Endothelial cell of umbilical vein (primary cell): ENCODE measurements around the gene PTGER4. TPM values are rescaled to one million over a fixed set of nuclear protein-coding genes. Genes with fewer than 3 reads are reported as not detected.

Experiments used
- BruUV-seq: library from RNA; stranded (reverse); fragments of 400-500 nt; replicated peaks from 2 replicates; lab custom pipeline; 2021; lab: Mats Ljungman, UMichigan
- CTCF ChIA-PET: fragments of 300-600, 350-600 bp; sonication (Branson Sonifier 250); formaldehyde crosslinking; loops from one replicate; lab custom pipeline; 2021; ENCODE audit warnings: antibody characterized with exemption, inconsistent platforms; lab: Charles Lee
- POLR2A ChIA-PET: fragments of 300-600, 350-600 bp; sonication (Branson Sonifier 250); formaldehyde crosslinking; loops from one replicate; lab custom pipeline; 2021; ENCODE audit warnings: antibody characterized with exemption, inconsistent platforms; lab: Charles Lee
- DNase-seq: peaks from one replicate; pipeline ENCODE4 v3.0.0-alpha.2; 2011; ENCODE audit warnings: low read depth, low spot score
- FAIRE-seq: peaks from 2 replicates; lab custom pipeline; 2011; peaks lifted over from hg19 to GRCh38; lab: Jason Lieb, UNC
- H2AFZ ChIP-seq: 2 replicates; pipeline ENCODE4 v1.6.0; 2012; ENCODE audit warnings: low read depth, low read length, control low read depth, inconsistent platforms
- H3K27ac ChIP-seq: 2 replicates; pipeline ENCODE4 v1.5.1; 2011; ENCODE audit warnings: low read depth, mild to moderate bottlenecking, control low read depth, low read length, moderate library complexity; ENCODE audit not compliant: insufficient read depth
- H3K27me3 ChIP-seq, 2 experiments: 2 replicates each; pipeline versions ENCODE4 v1.6.0 to v1.6.1; 2011; ENCODE audit warnings: low read length in 2 of 2, mixed read lengths in 1 of 2; ENCODE audit not compliant: control insufficient read depth in 2 of 2, insufficient read depth in 2 of 2
- H3K36me3 ChIP-seq, 2 experiments: 2 replicates in 1 of 2; 3 replicates in 1 of 2; pipeline ENCODE4 v1.5.1; 2011; ENCODE audit warnings: low read length in 2 of 2, mild to moderate bottlenecking in 1 of 2, moderate library complexity in 1 of 2; ENCODE audit not compliant: control insufficient read depth in 2 of 2, insufficient read depth in 2 of 2; ENCODE audit errors: extremely low read depth in 1 of 2
- H3K4me1 ChIP-seq: 3 replicates; pipeline ENCODE4 v1.5.1; 2011; ENCODE audit warnings: mild to moderate bottlenecking, low read length; ENCODE audit not compliant: control insufficient read depth, insufficient read depth; ENCODE audit errors: extremely low read depth
- H3K4me2 ChIP-seq: 2 replicates; pipeline ENCODE4 v1.6.1; 2011; ENCODE audit warnings: low read length, control low read depth, mixed read lengths; ENCODE audit not compliant: insufficient read depth
- H3K4me3 ChIP-seq, 3 experiments: fragments of 200-600 bp in 1 of 3; sonication (generic), shearing (Covaris generic) in 1 of 3; replicated peaks in 1 of 3; 2 replicates each; pipeline ENCODE4 v1.5.1; 2011 to 2016; ENCODE audit warnings: control low read depth in 3 of 3, low read length in 3 of 3, mild to moderate bottlenecking in 2 of 3, inconsistent platforms in 1 of 3, low read depth in 1 of 3, moderate library complexity in 1 of 3; ENCODE audit not compliant: insufficient read depth in 1 of 3
- H3K79me2 ChIP-seq: 2 replicates; pipeline ENCODE4 v1.6.0; 2012; ENCODE audit warnings: low read length, inconsistent platforms; ENCODE audit not compliant: control insufficient read depth, insufficient read depth
- H3K9ac ChIP-seq: replicated peaks from 2 replicates; pipeline ENCODE3; 2011; ENCODE audit warnings: low read length, control low read depth; ENCODE audit not compliant: insufficient read depth; ENCODE audit errors: extremely low read depth
- H3K9me1 ChIP-seq: replicated peaks from 3 replicates; pipeline ENCODE4 v1.6.0; 2011; ENCODE audit warnings: mild to moderate bottlenecking, low read length; ENCODE audit not compliant: control insufficient read depth, insufficient read depth; ENCODE audit errors: extremely low read depth
- H3K9me3 ChIP-seq: replicated peaks from 2 replicates; pipeline ENCODE4 v1.5.1; 2012; ENCODE audit warnings: low read length, inconsistent platforms; ENCODE audit not compliant: control insufficient read depth, insufficient read depth
- H4K20me1 ChIP-seq: replicated peaks from 2 replicates; pipeline ENCODE3; 2011; ENCODE audit warnings: mild to moderate bottlenecking, low read length; ENCODE audit not compliant: control insufficient read depth, insufficient read depth; ENCODE audit errors: extremely low read depth
- EZH2 ChIP-seq: IDR thresholded peaks from 2 replicates; pipeline ENCODE4 v1.6.1; 2012; ENCODE audit warnings: borderline replicate concordance, low read depth, mild to moderate bottlenecking, moderate library complexity, low read length, inconsistent platforms; ENCODE audit not compliant: severe bottlenecking
- FOS ChIP-seq: IDR thresholded peaks from 2 replicates; pipeline ENCODE4 v1.6.1; 2011; ENCODE audit warnings: mild to moderate bottlenecking, low read length, moderate library complexity, borderline replicate concordance; ENCODE audit not compliant: insufficient read depth
- GATA2 ChIP-seq: IDR thresholded peaks from 2 replicates; pipeline ENCODE4 v1.7.0; 2011; ENCODE audit warnings: low read depth, mild to moderate bottlenecking, moderate library complexity, mixed read lengths, low read length; ENCODE audit not compliant: insufficient read length, insufficient read depth
- JUN ChIP-seq: IDR thresholded peaks from 2 replicates; pipeline ENCODE4 v1.6.1; 2011; ENCODE audit warnings: borderline replicate concordance, low read depth; ENCODE audit not compliant: insufficient read length, insufficient read depth
- MYC ChIP-seq: IDR thresholded peaks from one replicate; pipeline ENCODE4 v1.6.1; 2011; ENCODE audit warnings: mild to moderate bottlenecking, low read depth, low read length
- POLR2A ChIP-seq: IDR thresholded peaks from 2 replicates; pipeline ENCODE4 v1.6.1; 2012; ENCODE audit warnings: low read depth, mild to moderate bottlenecking, control low read depth, low read length
- POLR2AphosphoS5 ChIP-seq: IDR thresholded peaks from 2 replicates; pipeline ENCODE4 v1.6.1; 2012; ENCODE audit warnings: low read depth, mild to moderate bottlenecking, control low read depth, low read length, moderate library complexity; ENCODE audit not compliant: insufficient read depth
- dilution Hi-C: fragments of 300-500 bp; cut with MboI; formaldehyde crosslinking; loops from one replicate; pipeline ENCODE4 v1.15.0; 2019; ENCODE audit warnings: low sequenced_read_pairs; ENCODE audit not compliant: extremely low pct_ligation_motif_present
- intact Hi-C: fragments of 100-400 bp; cut with micrococcal nuclease; formaldehyde crosslinking; loops from one replicate; pipeline ENCODE4 v1.10.0; 2022
- polyA plus RNA-seq, 4 experiments: library from polyadenylated mRNA; depleted of rRNA in 3 of 4; stranded (reverse) in 3 of 4; unstranded in 1 of 4; fragments of >200 nt; gene quantifications; 2 replicates each; pipeline versions ENCODE4 v1.2.1 to v1.2.3, GENCODE V29; 2011 to 2012; ENCODE audit warnings: missing spikeins in 1 of 4
- total RNA-seq: library from RNA; stranded (reverse); gene quantifications from 2 replicates; pipeline ENCODE4 v1.2.3, GENCODE V29; 2021
- TF ChIP-seq, protein P1 (sequence below): IDR thresholded peaks from 2 replicates; pipeline ENCODE4 v1.6.1; 2011; ENCODE audit not compliant: insufficient read depth, insufficient read length

Gene PTGER4
- total and polyA plus RNA-seq, 2 donors (not counting 3 experiments of a cell fraction or from before 2014, with no cell fraction given): 23.6 to 37.4 TPM

DNA sequence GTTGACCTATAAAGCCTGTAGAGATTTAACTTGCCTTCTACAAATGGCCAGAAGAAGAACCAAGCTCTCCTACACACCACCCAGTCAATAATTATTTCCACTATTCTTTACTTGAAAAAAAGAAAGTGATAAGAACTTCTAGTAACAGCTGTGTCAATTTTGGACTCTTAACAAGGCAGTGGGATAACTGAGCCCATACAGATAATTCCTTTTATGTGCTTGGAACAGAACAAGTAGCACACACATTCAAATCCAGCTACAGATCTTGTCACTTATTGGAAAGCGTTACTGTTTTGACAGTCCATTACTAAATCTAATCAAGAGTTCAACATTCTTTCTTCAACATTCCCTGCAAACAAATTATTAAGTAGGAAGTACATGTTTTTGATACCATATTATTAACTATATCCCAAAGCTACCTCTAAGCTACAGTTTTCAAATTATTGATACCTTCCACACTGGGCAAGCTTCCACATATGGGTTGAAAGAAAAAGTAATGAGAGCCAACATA is 6.3 kb downstream of the PTGER4 start:
- H2AFZ ChIP-seq: no peak overlapping the region
- CTCF ChIA-PET: interaction anchor here (0.7 to 8.5 kb wide), 13 partner anchors 8 to 1105 kb away, joined by 3 to 93 read pairs (median 4); no protein-coding TSS in a partner anchor
- peaks cover 0 to 13% of the 10 kb centered on the region in 2 experiments for H3K36me3 ChIP-seq
- POLR2A ChIA-PET: no interaction called here
- peak overlapping the region; percentile 92 for H3K9ac ChIP-seq
- no peak for TF ChIP-seq MYC
- no peak for TF ChIP-seq GATA2
- TF ChIP-seq EZH2: no peak
- no peak for TF ChIP-seq POLR2A
- TF ChIP-seq, protein P1, sequence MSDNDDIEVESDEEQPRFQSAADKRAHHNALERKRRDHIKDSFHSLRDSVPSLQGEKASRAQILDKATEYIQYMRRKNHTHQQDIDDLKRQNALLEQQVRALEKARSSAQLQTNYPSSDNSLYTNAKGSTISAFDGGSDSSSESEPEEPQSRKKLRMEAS: no peak
- no peak for TF ChIP-seq FOS
- no peak for TF ChIP-seq JUN
- no peak for TF ChIP-seq POLR2AphosphoS5
- dilution Hi-C loops (no loop called here), intact Hi-C loops (loop anchor here (5.0 kb wide), 1 partner anchor 1084 kb away; no protein-coding TSS in a partner anchor)
- peaks cover 64% of the 10 kb centered on the region for H3K4me1 ChIP-seq
- no peaks in the 10 kb centered on the region for H4K20me1 ChIP-seq
- FAIRE-seq: no peak
- peak overlapping the region; percentile 44 for H3K27ac ChIP-seq
- BruUV-seq: no TSS peak
- peak overlapping the region; percentile 99 for H3K4me2 ChIP-seq
- peak overlapping the region in 2 of 3 experiments; percentile 86 to 98 for H3K4me3 ChIP-seq
- no peaks in the 10 kb centered on the region for H3K9me3 ChIP-seq
- H3K9me1 ChIP-seq: no peaks in the 10 kb centered on the region
- H3K79me2 ChIP-seq: peaks cover 98% of the 10 kb centered on the region
- DNase-seq: peak; percentile 50
- H3K27me3 ChIP-seq: no peaks in the 10 kb centered on the region
